PC-9 (cell line): Measurements from ENCODE around the gene MACROD1. TPM values are rescaled to one million over a fixed set of nuclear protein-coding genes. Genes with fewer than 3 reads are reported as not detected.

Source experiments
- BruUV-seq: library from RNA; stranded (reverse); fragments of 400-500 nt; replicated peaks from 2 replicates; lab custom pipeline; 2021; lab: Mats Ljungman, UMichigan
- CTCF ChIA-PET: fragments of 300-600 bp; sonication (Branson Sonifier 250); formaldehyde crosslinking; loops from one replicate; lab custom pipeline; 2022; ENCODE audit warnings: antibody characterized with exemption; lab: Charles Lee
- POLR2A ChIA-PET: fragments of 300-600 bp; sonication (Branson Sonifier 250); formaldehyde crosslinking; loops from one replicate; lab custom pipeline; 2022; ENCODE audit warnings: antibody characterized with exemption; ENCODE audit not compliant: unreplicated experiment; lab: Charles Lee
- DNase-seq, 2 experiments: peaks; one replicate each; pipeline versions ENCODE4 v3.0.0 to v3.0.0-alpha.2; 2015 to 2022; ENCODE audit warnings: mixed read lengths in 1 of 2
- H2AFZ ChIP-seq: fragments of 200-600 bp; sonication (generic); 2 replicates; pipeline ENCODE4 v1.8.1; 2017; ENCODE audit warnings: antibody characterized with exemption
- H3F3A ChIP-seq: fragments of 200-600 bp; sonication (generic); 2 replicates; pipeline ENCODE4 v1.8.1; 2017; ENCODE audit warnings: antibody characterized with exemption, mild to moderate bottlenecking, low read depth; ENCODE audit not compliant: insufficient read depth
- H3K27ac ChIP-seq: fragments of 200-600 bp; sonication (generic); 2 replicates; pipeline ENCODE4 v1.6.1; 2016; ENCODE audit warnings: mixed run types
- H3K27me3 ChIP-seq: fragments of 200-600 bp; sonication (generic); 2 replicates; pipeline ENCODE4 v1.6.1; 2016; ENCODE audit warnings: low read depth, mixed run types; ENCODE audit not compliant: insufficient read depth
- H3K36me3 ChIP-seq: fragments of 200-600 bp; sonication (generic); 2 replicates; pipeline ENCODE4 v1.6.1; 2016; ENCODE audit warnings: low read depth, mixed run types
- H3K4me1 ChIP-seq: fragments of 200-600 bp; sonication (generic); replicated peaks from 2 replicates; pipeline ENCODE4 v1.6.1; 2016; ENCODE audit warnings: mixed run types; ENCODE audit not compliant: insufficient read depth
- H3K4me2 ChIP-seq: fragments of 200-600 bp; sonication (generic); 2 replicates; pipeline ENCODE4 v1.6.1; 2017; ENCODE audit warnings: mixed run types
- H3K4me3 ChIP-seq: fragments of 200-600 bp; sonication (generic); 2 replicates; pipeline ENCODE4 v1.6.1; 2016; ENCODE audit warnings: mixed run types
- H3K79me2 ChIP-seq: fragments of 200-600 bp; sonication (generic); 2 replicates; pipeline ENCODE4 v1.6.1; 2017; ENCODE audit warnings: low read depth, mixed run types
- H3K9me2 ChIP-seq: fragments of 200-600 bp; sonication (generic); 2 replicates; pipeline ENCODE4 v1.8.1; 2017; ENCODE audit warnings: mild to moderate bottlenecking; ENCODE audit not compliant: insufficient read depth
- H3K9me3 ChIP-seq: fragments of 200-600 bp; sonication (generic); 2 replicates; pipeline ENCODE4 v1.8.1; 2016; ENCODE audit warnings: low read depth; ENCODE audit not compliant: insufficient read depth
- H4K20me1 ChIP-seq: fragments of 200-600 bp; sonication (generic); 2 replicates; pipeline ENCODE4 v1.8.1; 2017; ENCODE audit not compliant: insufficient read depth
- CTCF ChIP-seq: fragments of 200-600 bp; sonication (generic); conservative IDR thresholded peaks from 2 replicates; pipeline ENCODE4 v1.6.1; 2017; ENCODE audit warnings: mixed run types, antibody characterized with exemption, mild to moderate bottlenecking, moderate library complexity
- EZH2 ChIP-seq: fragments of 200-600 bp; sonication (generic); IDR thresholded peaks from 2 replicates; pipeline ENCODE4 v1.8.0; 2017; ENCODE audit warnings: antibody characterized with exemption, low read depth
- intact Hi-C: fragments of 100-400 bp; cut with micrococcal nuclease; formaldehyde crosslinking; loops from one replicate; pipeline ENCODE4 v1.10.0; 2022; ENCODE audit not compliant: unreplicated experiment
- total RNA-seq: library from RNA; stranded (reverse); gene quantifications from 2 replicates; pipeline ENCODE4 v1.2.3, GENCODE V29; 2021

Gene MACROD1
- total RNA-seq, 1 experiment from 2014 or later = 41.0 TPM

- BruUV-seq = no TSS peak
- intact Hi-C loops = no loop called here
- H3K79me2 ChIP-seq = no peaks in the 10 kb centered on the region
- ChIA-PET CTCF (no interaction called here), POLR2A (no interaction called here)
- no peak for TF ChIP-seq EZH2
- no peak for TF ChIP-seq CTCF
- no peaks in the 10 kb centered on the region for H3K9me3 ChIP-seq
- no peak overlapping the region for H3K27ac ChIP-seq
- H3F3A ChIP-seq = peaks cover 30% of the 10 kb centered on the region; the same call in 1 of the 2 replicates
- DNase-seq = no peak
- no peak overlapping the region for H3K4me2 ChIP-seq
- no peaks in the 10 kb centered on the region for H3K9me2 ChIP-seq
- H3K27me3 ChIP-seq = no peaks in the 10 kb centered on the region
- no peak overlapping the region for H2AFZ ChIP-seq
- H3K36me3 ChIP-seq = peaks cover 9% of the 10 kb centered on the region; the same call in 1 of the 2 replicates
- no peak overlapping the region for H3K4me3 ChIP-seq
- H3K4me1 ChIP-seq = no peaks in the 10 kb centered on the region
- peaks cover 81% of the 10 kb centered on the region for H4K20me1 ChIP-seq
Measured at GRCh38 chr11:63999349-64000025, 166.4 kb downstream of the MACROD1 start.

- Histone ChIP-seq H3K9me2 (no peaks in the 10 kb centered on the region), H3K27me3 (no peaks in the 10 kb centered on the region), H3K9me3 (no peaks in the 10 kb centered on the region), H3F3A (peaks cover 29% of the 10 kb centered on the region; the same call in 1 of the 2 replicates), H3K79me2 (no peaks in the 10 kb centered on the region), H2AFZ (no peak overlapping the region), H3K4me2 (no peak overlapping the region), H3K4me3 (no peak overlapping the region), H3K4me1 (no peaks in the 10 kb centered on the region), H3K27ac (no peak overlapping the region), H3K36me3 (peaks cover 9% of the 10 kb centered on the region; the same call in 1 of the 2 replicates), H4K20me1 (peaks cover 81% of the 10 kb centered on the region)
- TF ChIP-seq EZH2 = no peak
- TF ChIP-seq CTCF = no peak
- POLR2A ChIA-PET = no interaction called here
- DNase-seq = no peak
- BruUV-seq = no TSS peak
- CTCF ChIA-PET = no interaction called here
- intact Hi-C loops = no loop called here
Measured at GRCh38 chr11:63998558-63999348, 167.2 kb downstream of the MACROD1 start.

GRCh38 chr11:63997801-63998337 is 168.0 kb downstream of the MACROD1 start:
- Histone ChIP-seq H2AFZ (no peak overlapping the region), H3K4me1 (no peaks in the 10 kb centered on the region), H3K4me2 (no peak overlapping the region), H3K9me3 (no peaks in the 10 kb centered on the region), H4K20me1 (peaks cover 82% of the 10 kb centered on the region), H3K4me3 (no peak overlapping the region), H3K9me2 (no peaks in the 10 kb centered on the region), H3K27ac (no peak overlapping the region), H3K79me2 (no peaks in the 10 kb centered on the region), H3K27me3 (no peaks in the 10 kb centered on the region), H3K36me3 (peaks cover 9% of the 10 kb centered on the region; the same call in 1 of the 2 replicates), H3F3A (peaks cover 27% of the 10 kb centered on the region; the same call in 1 of the 2 replicates)
- no peak for DNase-seq
- CTCF ChIA-PET = no interaction called here
- TF ChIP-seq CTCF = no peak
- no peak for TF ChIP-seq EZH2
- no TSS peak for BruUV-seq
- POLR2A ChIA-PET = interaction anchor here (0.6 kb wide), 1 partner anchor 8 kb away, joined by 4 read pairs; no protein-coding TSS in a partner anchor
- intact Hi-C loops = no loop called here
